Measurements from ENCODE around the gene ARHGAP26.

GRCh38 chr5:143041972-143042770 is 272.0 kb downstream of the ARHGAP26 start:
- TF ChIP-seq, protein P1, sequence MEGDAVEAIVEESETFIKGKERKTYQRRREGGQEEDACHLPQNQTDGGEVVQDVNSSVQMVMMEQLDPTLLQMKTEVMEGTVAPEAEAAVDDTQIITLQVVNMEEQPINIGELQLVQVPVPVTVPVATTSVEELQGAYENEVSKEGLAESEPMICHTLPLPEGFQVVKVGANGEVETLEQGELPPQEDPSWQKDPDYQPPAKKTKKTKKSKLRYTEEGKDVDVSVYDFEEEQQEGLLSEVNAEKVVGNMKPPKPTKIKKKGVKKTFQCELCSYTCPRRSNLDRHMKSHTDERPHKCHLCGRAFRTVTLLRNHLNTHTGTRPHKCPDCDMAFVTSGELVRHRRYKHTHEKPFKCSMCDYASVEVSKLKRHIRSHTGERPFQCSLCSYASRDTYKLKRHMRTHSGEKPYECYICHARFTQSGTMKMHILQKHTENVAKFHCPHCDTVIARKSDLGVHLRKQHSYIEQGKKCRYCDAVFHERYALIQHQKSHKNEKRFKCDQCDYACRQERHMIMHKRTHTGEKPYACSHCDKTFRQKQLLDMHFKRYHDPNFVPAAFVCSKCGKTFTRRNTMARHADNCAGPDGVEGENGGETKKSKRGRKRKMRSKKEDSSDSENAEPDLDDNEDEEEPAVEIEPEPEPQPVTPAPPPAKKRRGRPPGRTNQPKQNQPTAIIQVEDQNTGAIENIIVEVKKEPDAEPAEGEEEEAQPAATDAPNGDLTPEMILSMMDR (conservative IDR thresholded peaks at IDR 0.05; ENCODE audit: low read depth in 2 of 2): no peak
- no peak for TF ChIP-seq EZH2 (IDR thresholded peaks at IDR 0.05; ENCODE audit: low read depth, unreplicated experiment)
- no peak for TF ChIP-seq POLR2AphosphoS5 (IDR thresholded peaks at IDR 0.05; ENCODE audit: low read depth)
- TF ChIP-seq CREB1 (CRISPR knock-in tag; IDR thresholded peaks at IDR 0.05; ENCODE audit: low read depth): no peak
- no peak for TF ChIP-seq JUNB (IDR thresholded peaks at IDR 0.05; ENCODE audit: unreplicated experiment)
- no peak for TF ChIP-seq EZH2phosphoT487 (IDR thresholded peaks at IDR 0.05; ENCODE audit: unreplicated experiment)
- no peak for TF ChIP-seq REST (IDR thresholded peaks at IDR 0.05; ENCODE audit: unreplicated experiment)
- TF ChIP-seq, protein P2, sequence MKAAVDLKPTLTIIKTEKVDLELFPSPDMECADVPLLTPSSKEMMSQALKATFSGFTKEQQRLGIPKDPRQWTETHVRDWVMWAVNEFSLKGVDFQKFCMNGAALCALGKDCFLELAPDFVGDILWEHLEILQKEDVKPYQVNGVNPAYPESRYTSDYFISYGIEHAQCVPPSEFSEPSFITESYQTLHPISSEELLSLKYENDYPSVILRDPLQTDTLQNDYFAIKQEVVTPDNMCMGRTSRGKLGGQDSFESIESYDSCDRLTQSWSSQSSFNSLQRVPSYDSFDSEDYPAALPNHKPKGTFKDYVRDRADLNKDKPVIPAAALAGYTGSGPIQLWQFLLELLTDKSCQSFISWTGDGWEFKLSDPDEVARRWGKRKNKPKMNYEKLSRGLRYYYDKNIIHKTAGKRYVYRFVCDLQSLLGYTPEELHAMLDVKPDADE (IDR thresholded peaks at IDR 0.05): no peak
- TF ChIP-seq ZNF331 (CRISPR knock-in tag; IDR thresholded peaks at IDR 0.05; ENCODE audit: low read depth): no peak

Data from GM23338 (cell line).